Stimulated activated CD8-positive, alpha-beta memory T cell treated with anti-CD3 and anti-CD28 coated beads, Interleukin-7, amount 100 ng/mL, for 24 hours (primary cell): ENCODE measurements around the gene LRPPRC.
"Not testable (repeated sequence)": the region's sequence is repeated elsewhere in the genome, so short reads cannot be mapped to it uniquely, and the experiment has no call there.

ENCODE experiments used
- DNase-seq: peaks from one replicate; pipeline ENCODE4 v3.0.0-alpha.2; 2020; ENCODE audit warnings: low read depth

The LRPPRC gene

GRCh38 chr2:43995733-43996533 lies at the start of gene LRPPRC:
Gene LRPPRC, minus strand, starts transcription at chr2:43995989. Its CDS starts 42 bp downstream, at chr2:43995947.
- DNase-seq: peak; percentile 82

- DNase-seq: no peak
Observed at GRCh38 chr2:44045061-44045460, 49.3 kb upstream of the LRPPRC start.

- peak; percentile 63 for DNase-seq
Observed at GRCh38 chr2:44044281-44044720, 48.5 kb upstream of the LRPPRC start.

- no peak for DNase-seq
Observed at GRCh38 chr2:44040365-44040764, 44.6 kb upstream of the LRPPRC start.

- DNase-seq: no peak
Observed at GRCh38 chr2:44038277-44038676, 42.5 kb upstream of the LRPPRC start.

GRCh38 chr2:44037221-44037620 lies 41.4 kb upstream of the LRPPRC start:
- no peak for DNase-seq

- DNase-seq: no peak
Observed at GRCh38 chr2:44033947-44034346, 38.2 kb upstream of the LRPPRC start.

- DNase-seq: not testable (repeated sequence)
Observed at GRCh38 chr2:44027076-44027475, 31.3 kb upstream of the LRPPRC start.

GRCh38 chr2:44016282-44016681 lies 20.5 kb upstream of the LRPPRC start:
- DNase-seq: no peak

- no peak for DNase-seq
Observed at GRCh38 chr2:44015239-44015638, 19.4 kb upstream of the LRPPRC start.

GRCh38 chr2:44013205-44013604 lies 17.4 kb upstream of the LRPPRC start:
- DNase-seq: not testable (repeated sequence)

GRCh38 chr2:44010266-44010665 lies 14.5 kb upstream of the LRPPRC start:
- DNase-seq: no peak

GRCh38 chr2:44009136-44009735 lies 13.4 kb upstream of the LRPPRC start:
- no peak for DNase-seq

GRCh38 chr2:44005846-44006245 lies 10.1 kb upstream of the LRPPRC start:
- DNase-seq: no peak

- DNase-seq: no peak
Observed at GRCh38 chr2:44004735-44005602, 9.2 kb upstream of the LRPPRC start.

GRCh38 chr2:44001716-44002115 lies 5.9 kb upstream of the LRPPRC start:
- no peak for DNase-seq

- no peak for DNase-seq
Observed at GRCh38 chr2:43998263-43998662, 2.5 kb upstream of the LRPPRC start.

GRCh38 chr2:43993437-43993836 lies 2.4 kb downstream of the LRPPRC start:
- no peak for DNase-seq

- DNase-seq: no peak
Observed at GRCh38 chr2:43989545-43989944, 6.2 kb downstream of the LRPPRC start.

GRCh38 chr2:43986600-43986999 lies 9.2 kb downstream of the LRPPRC start:
- DNase-seq: no peak

- DNase-seq: no peak
Observed at GRCh38 chr2:43985359-43985758, 10.4 kb downstream of the LRPPRC start.

- no peak for DNase-seq
Observed at GRCh38 chr2:43984533-43984932, 11.3 kb downstream of the LRPPRC start.

GRCh38 chr2:43980902-43981301 lies 14.9 kb downstream of the LRPPRC start:
- DNase-seq: no peak
